ENCODE measurements around the gene IRAG1.

- no peak for TF ChIP-seq CTCF (IDR thresholded peaks at IDR 0.05)
- TF ChIP-seq POLR2A (IDR thresholded peaks at IDR 0.05), result no peak
Observed at GRCh38 chr11:10653261-10653660, 40.3 kb downstream of the IRAG1 start.
